Activated B cell treated with CpG ODN at 0.5 μM for 24 hours (primary cell): Measurements from ENCODE around the gene MCF2L. TPM values are rescaled to one million over a fixed set of nuclear protein-coding genes. Genes with fewer than 3 reads are reported as not detected.

Source experiments
- ATAC-seq: fragments of 200-7000 bp; cut with Tn5 transposase; one replicate; pipeline ENCODE4 v1.10.0; 2021; ENCODE audit warnings: low read depth, mild to moderate bottlenecking, moderate library complexity
- CTCF ChIA-PET: fragments of 350-600 bp; sonication (Branson Sonifier 250); formaldehyde crosslinking; loops from one replicate; lab custom pipeline; 2021; ENCODE audit warnings: antibody characterized with exemption; lab: Charles Lee
- POLR2A ChIA-PET: fragments of 350-600 bp; sonication (Branson Sonifier 250); formaldehyde crosslinking; loops from one replicate; lab custom pipeline; 2021; ENCODE audit warnings: antibody characterized with exemption; lab: Charles Lee
- DNase-seq: peaks from one replicate; pipeline ENCODE4 v3.0.0; 2022
- H3K27ac Mint-ChIP-seq: one replicate; pipeline ENCODE4 v1.8.0; 2020; ENCODE audit warnings: mixed read lengths
- H3K27me3 Mint-ChIP-seq: one replicate; pipeline ENCODE4 v1.8.0; 2021; ENCODE audit warnings: mixed read lengths
- H3K36me3 Mint-ChIP-seq: one replicate; pipeline ENCODE4 v1.8.0; 2021; ENCODE audit warnings: low read depth, mixed read lengths
- H3K4me1 Mint-ChIP-seq: one replicate; pipeline ENCODE4 v1.8.0; 2021; ENCODE audit warnings: mixed read lengths
- H3K4me3 Mint-ChIP-seq: one replicate; pipeline ENCODE4 v1.8.0; 2020; ENCODE audit warnings: mild to moderate bottlenecking, mixed read lengths
- H3K9me3 Mint-ChIP-seq: one replicate; pipeline ENCODE4 v1.8.0; 2020; ENCODE audit warnings: mixed read lengths
- intact Hi-C: fragments of 100-400 bp; cut with micrococcal nuclease; formaldehyde crosslinking; loops from one replicate; pipeline ENCODE4 v1.15.1; 2024
- total RNA-seq: library from RNA; stranded (reverse); gene quantifications from 2 replicates; pipeline ENCODE4 v1.2.3, GENCODE V29; 2022
- TF ChIP-seq, protein P1 (sequence below): fragments of 200-600 bp; IDR thresholded peaks from one replicate; pipeline ENCODE4 v1.8.0; 2022; ENCODE audit warnings: antibody characterized with exemption, mild to moderate bottlenecking

The MCF2L gene
- total RNA-seq, 1 donor from 2014 or later = 3.4 TPM

DNA sequence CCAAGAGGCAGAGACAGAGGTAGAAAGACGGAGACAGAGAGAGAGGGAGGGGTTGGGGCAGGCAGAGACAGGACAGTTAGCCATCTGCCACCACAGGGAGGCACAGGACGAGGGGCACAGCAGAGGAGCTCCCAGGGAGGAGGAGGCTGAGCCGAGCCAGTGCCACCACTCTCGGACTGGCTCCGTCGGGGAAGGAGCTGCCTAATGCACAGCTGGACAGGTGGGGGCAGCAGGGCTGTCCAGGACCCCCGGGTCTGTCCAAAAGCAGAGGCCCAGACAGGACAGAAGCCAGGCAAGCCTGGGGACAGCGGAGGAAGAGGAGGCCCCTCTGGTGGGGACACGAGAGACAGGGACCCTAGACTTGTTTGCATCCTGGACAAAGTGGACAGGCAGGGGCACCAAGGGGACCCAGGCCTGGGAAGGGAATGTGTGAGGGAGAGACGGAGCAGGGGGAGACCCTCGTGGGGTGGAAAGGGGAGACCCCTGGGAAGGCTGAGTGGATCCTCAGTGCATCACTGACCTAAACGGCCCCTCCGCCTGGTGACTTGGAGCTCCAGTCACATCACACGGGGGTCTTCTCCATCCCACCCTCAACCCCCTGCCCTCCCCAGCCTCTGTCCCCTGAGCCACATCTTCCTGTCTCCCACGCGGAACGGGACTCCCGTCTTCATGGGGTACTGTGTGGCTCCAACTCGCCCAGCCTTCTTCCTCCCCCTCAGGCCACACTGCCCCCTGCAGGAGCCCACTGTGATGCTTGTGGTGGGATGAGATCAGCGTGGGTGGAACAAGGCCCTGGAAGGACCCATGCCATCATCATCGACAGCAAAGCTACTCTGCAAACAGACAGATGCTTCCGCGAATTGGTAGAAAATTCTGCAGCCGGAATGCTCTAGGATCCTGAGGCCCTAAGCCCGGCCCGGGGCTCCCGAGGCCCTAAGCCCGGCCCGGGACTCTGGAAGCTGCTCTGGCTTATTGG is 154.5 kb downstream of the MCF2L start:
- DNase-seq (peak; percentile 2), ATAC-seq (no peak)
- CTCF ChIA-PET = no interaction called here
- H3K4me1 Mint-ChIP-seq = no peaks in the 10 kb centered on the region
- H3K4me3 Mint-ChIP-seq = no peak overlapping the region
- H3K27me3 Mint-ChIP-seq = peaks cover 22% of the 10 kb centered on the region
- intact Hi-C loops = no loop called here
- no peak overlapping the region for H3K27ac Mint-ChIP-seq
- TF ChIP-seq, protein P1, sequence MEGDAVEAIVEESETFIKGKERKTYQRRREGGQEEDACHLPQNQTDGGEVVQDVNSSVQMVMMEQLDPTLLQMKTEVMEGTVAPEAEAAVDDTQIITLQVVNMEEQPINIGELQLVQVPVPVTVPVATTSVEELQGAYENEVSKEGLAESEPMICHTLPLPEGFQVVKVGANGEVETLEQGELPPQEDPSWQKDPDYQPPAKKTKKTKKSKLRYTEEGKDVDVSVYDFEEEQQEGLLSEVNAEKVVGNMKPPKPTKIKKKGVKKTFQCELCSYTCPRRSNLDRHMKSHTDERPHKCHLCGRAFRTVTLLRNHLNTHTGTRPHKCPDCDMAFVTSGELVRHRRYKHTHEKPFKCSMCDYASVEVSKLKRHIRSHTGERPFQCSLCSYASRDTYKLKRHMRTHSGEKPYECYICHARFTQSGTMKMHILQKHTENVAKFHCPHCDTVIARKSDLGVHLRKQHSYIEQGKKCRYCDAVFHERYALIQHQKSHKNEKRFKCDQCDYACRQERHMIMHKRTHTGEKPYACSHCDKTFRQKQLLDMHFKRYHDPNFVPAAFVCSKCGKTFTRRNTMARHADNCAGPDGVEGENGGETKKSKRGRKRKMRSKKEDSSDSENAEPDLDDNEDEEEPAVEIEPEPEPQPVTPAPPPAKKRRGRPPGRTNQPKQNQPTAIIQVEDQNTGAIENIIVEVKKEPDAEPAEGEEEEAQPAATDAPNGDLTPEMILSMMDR = no peak
- POLR2A ChIA-PET = no interaction called here
- H3K36me3 Mint-ChIP-seq = no peaks in the 10 kb centered on the region
- no peaks in the 10 kb centered on the region for H3K9me3 Mint-ChIP-seq

DNA sequence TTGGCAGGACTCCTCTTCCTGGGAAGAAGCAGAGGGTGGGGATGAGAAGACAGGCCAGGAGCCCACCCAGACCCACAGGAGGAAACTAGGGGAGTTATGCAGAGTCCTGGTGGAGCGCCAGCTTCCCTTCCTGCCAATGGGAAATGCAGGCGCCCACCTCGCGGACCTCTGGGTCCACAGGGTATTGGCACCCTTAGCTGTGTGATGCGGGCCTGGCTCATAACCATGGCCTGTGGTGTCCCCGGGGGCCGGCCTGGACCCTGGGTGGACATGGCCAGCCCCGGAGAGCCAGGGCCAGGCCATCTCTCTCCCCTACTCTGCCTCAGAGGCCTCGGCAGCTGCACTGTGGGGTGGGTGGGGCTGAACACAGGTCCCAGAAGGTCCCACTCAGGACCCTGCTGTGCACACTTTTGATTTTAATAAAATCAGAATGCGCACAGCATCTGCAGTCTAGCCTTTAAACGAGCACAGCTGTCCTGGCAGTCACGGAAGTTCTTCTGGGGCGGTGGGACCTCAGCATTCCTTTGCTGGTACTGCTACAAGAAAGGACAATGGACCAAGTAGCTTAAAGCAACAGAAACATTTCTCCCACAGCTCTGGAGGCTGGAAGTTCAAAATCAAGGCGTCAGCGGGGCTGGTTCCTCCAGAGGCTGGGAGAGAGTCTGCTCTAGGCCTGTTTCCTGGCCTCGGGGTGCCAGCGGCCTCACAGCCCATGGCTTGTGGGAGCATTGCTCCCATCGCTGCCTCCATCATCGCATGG is 155.4 kb downstream of the MCF2L start:
- DNase-seq = peak; percentile 2
- no peaks in the 10 kb centered on the region for H3K9me3 Mint-ChIP-seq
- H3K4me3 Mint-ChIP-seq = no peak overlapping the region
- POLR2A ChIA-PET = no interaction called here
- no peak for ATAC-seq
- TF ChIP-seq, protein P1 = no peak
- H3K27ac Mint-ChIP-seq = no peak overlapping the region
- H3K27me3 Mint-ChIP-seq = peaks cover 27% of the 10 kb centered on the region
- CTCF ChIA-PET = no interaction called here
- intact Hi-C loops = no loop called here
- no peaks in the 10 kb centered on the region for H3K4me1 Mint-ChIP-seq
- no peaks in the 10 kb centered on the region for H3K36me3 Mint-ChIP-seq

DNA sequence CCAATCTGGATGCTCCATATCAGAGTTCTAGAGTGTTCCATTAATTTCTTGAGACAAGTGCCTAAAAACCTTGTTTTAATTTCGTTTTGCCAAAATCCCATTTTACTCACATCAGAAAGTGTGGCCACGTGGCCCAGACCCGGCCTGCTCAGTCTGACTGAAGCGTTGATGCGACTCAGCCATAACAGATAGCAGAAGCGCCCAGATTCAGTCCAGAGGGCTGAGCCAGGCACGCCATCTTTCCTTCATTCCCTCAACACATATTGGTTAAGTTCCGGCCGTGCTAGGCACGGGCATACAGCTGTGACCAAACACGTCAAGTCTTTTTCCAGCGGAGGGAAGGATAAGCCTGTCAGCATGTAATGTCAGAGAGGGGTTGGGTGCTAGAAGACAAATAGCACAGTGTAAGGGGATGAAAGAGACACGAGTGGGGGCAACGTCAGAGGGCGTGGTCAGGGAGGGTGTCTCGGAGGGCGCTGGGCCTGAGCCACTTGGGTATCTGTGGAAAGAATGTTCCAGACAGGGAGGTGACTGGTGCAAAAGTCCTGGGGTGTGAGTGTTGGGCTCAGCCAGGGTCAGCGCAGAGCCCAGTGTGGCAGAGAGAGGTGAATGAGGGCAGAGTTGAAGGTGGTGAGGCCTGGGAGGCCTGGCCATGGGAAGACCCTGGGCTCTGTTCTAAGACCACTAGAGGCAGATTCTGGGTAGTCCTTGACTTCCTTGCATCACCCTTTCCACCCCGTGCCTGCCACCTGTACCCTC is 156.7 kb downstream of the MCF2L start:
- Mint-ChIP-seq H3K4me3 (no peak overlapping the region), H3K27me3 (peaks cover 32% of the 10 kb centered on the region), H3K9me3 (no peaks in the 10 kb centered on the region), H3K4me1 (no peaks in the 10 kb centered on the region), H3K27ac (no peak overlapping the region), H3K36me3 (no peaks in the 10 kb centered on the region)
- ATAC-seq (no peak), DNase-seq (no peak)
- CTCF ChIA-PET = no interaction called here
- POLR2A ChIA-PET = no interaction called here
- intact Hi-C loops = no loop called here
- TF ChIP-seq, protein P1 = no peak

DNA sequence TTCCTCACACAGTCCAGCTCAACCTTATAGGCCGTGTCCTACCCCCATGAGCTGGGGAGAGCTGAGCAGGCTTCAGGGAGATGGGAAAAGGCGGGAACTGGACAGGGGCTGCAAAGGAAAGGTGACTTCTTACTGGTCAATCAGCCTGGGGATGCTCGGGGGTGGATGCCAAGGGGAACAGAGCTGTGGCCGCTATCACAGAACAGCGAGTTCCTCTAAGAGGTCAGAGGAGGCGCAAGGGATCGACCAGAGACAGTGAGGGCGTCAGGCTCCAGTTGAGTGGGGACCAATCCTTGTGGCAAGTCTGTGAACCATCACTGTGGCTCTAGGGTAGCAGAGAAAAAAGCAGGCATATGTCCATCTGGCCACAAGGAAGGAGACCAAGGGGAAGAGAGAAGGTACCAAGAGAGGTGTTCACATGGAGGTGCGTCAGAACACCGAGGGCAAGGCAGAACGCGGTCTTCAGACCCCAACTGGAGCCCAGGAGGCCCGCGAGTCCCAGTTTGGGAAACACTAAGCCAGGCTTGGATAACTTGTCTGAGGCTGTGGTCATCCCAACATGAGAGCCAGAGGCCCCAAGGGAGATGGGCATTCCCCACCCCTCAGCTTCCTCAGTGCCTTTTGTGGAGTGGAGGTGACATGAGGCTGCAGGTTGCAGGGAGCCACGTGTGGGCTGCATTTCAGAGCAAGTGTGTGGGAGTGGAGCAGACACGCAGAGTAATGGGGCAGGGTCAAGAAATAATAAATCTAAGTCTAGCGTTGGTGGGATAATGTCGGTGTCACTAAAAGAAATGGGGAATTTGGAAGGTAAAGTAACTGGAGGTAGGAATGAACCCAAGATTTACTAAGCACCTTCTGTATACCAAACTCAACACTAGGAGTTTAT is 157.5 kb downstream of the MCF2L start:
- ATAC-seq (no peak), DNase-seq (no peak)
- CTCF ChIA-PET = no interaction called here
- H3K27me3 Mint-ChIP-seq = peaks cover 37% of the 10 kb centered on the region
- POLR2A ChIA-PET = no interaction called here
- no peaks in the 10 kb centered on the region for H3K36me3 Mint-ChIP-seq
- H3K9me3 Mint-ChIP-seq = no peaks in the 10 kb centered on the region
- no peaks in the 10 kb centered on the region for H3K4me1 Mint-ChIP-seq
- intact Hi-C loops = no loop called here
- H3K4me3 Mint-ChIP-seq = no peak overlapping the region
- TF ChIP-seq, protein P1 = no peak
- H3K27ac Mint-ChIP-seq = no peak overlapping the region
